ENCODE data around the gene KIF4A.

DNA sequence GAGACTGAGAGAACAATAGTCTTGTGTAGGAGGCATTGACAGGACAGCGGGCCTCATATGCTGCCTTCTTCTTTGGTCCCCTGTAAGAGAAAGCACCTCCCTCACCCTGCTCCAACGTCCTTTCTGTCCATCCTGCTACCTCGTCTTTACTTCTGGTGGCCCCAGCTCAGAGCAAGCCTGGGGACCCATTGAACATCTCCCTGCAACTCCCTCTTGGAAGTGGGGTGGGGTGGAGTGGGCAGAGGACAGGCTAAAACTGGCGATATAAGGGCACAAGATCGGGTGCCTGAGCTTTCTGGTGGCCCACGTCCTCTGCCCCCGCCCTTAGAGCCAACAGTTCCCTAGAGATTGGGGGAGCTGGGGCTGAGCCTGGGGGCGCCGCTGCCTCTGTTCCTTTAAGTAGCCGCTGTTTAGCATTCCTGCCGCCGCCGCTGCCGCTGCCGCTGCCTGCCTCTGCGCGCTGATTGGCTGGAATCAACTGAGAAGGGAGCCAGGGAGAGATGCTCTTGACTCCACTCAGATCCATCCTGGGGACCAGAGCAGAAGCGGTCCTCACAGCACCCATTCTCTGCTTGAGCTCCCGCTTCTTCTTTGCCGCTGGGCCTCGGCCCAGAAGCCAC, 154.5 kb downstream of the KIF4A start, which contains the start of gene DLG3:
- TF ChIP-seq, protein P1, sequence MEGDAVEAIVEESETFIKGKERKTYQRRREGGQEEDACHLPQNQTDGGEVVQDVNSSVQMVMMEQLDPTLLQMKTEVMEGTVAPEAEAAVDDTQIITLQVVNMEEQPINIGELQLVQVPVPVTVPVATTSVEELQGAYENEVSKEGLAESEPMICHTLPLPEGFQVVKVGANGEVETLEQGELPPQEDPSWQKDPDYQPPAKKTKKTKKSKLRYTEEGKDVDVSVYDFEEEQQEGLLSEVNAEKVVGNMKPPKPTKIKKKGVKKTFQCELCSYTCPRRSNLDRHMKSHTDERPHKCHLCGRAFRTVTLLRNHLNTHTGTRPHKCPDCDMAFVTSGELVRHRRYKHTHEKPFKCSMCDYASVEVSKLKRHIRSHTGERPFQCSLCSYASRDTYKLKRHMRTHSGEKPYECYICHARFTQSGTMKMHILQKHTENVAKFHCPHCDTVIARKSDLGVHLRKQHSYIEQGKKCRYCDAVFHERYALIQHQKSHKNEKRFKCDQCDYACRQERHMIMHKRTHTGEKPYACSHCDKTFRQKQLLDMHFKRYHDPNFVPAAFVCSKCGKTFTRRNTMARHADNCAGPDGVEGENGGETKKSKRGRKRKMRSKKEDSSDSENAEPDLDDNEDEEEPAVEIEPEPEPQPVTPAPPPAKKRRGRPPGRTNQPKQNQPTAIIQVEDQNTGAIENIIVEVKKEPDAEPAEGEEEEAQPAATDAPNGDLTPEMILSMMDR (conservative IDR thresholded peaks at IDR 0.05; ENCODE audit: low read depth, low read length), result no peak
- TF ChIP-seq RCOR1 (IDR thresholded peaks at IDR 0.05; ENCODE audit: insufficient replicate concordance, low read length), result no peak
- TF ChIP-seq CHD1 (IDR thresholded peaks at IDR 0.05; ENCODE audit: low read depth, low read length), result no peak
- TF ChIP-seq POLR2A (IDR thresholded peaks at IDR 0.05; ENCODE audit: low read depth, low read length), result no peak
- TF ChIP-seq SMC3 (IDR thresholded peaks at IDR 0.05; ENCODE audit: low read depth, low read length), result no peak
- no peak for TF ChIP-seq MAFK (IDR thresholded peaks at IDR 0.05; ENCODE audit: low read depth, low read length)
- TF ChIP-seq, protein P2, sequence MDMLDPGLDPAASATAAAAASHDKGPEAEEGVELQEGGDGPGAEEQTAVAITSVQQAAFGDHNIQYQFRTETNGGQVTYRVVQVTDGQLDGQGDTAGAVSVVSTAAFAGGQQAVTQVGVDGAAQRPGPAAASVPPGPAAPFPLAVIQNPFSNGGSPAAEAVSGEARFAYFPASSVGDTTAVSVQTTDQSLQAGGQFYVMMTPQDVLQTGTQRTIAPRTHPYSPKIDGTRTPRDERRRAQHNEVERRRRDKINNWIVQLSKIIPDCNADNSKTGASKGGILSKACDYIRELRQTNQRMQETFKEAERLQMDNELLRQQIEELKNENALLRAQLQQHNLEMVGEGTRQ (IDR thresholded peaks at IDR 0.05; ENCODE audit: low read depth, low read length), result no peak
- TF ChIP-seq CEBPB (IDR thresholded peaks at IDR 0.05; ENCODE audit: low read depth, low read length), result no peak
- TF ChIP-seq MAZ (IDR thresholded peaks at IDR 0.05; ENCODE audit: borderline replicate concordance, low read depth, low read length), result no peak
- TF ChIP-seq MXI1 (IDR thresholded peaks at IDR 0.05; ENCODE audit: borderline replicate concordance, low read depth, low read length), result no peak
- no peak for TF ChIP-seq RFX5 (IDR thresholded peaks at IDR 0.05; ENCODE audit: low read depth, low read length)
- TF ChIP-seq RAD21 (IDR thresholded peaks at IDR 0.05; ENCODE audit: low read length), result no peak
- TF ChIP-seq FOS (IDR thresholded peaks at IDR 0.05; ENCODE audit: low read depth, low read length), result no peak
